ENCODE data around the gene SLC22A7. TPM values are rescaled to one million over a fixed set of nuclear protein-coding genes. Genes with fewer than 3 reads are reported as not detected.

SLC22A7 gene
- total RNA-seq, 1 donor from 2014 or later = not detected

DNA sequence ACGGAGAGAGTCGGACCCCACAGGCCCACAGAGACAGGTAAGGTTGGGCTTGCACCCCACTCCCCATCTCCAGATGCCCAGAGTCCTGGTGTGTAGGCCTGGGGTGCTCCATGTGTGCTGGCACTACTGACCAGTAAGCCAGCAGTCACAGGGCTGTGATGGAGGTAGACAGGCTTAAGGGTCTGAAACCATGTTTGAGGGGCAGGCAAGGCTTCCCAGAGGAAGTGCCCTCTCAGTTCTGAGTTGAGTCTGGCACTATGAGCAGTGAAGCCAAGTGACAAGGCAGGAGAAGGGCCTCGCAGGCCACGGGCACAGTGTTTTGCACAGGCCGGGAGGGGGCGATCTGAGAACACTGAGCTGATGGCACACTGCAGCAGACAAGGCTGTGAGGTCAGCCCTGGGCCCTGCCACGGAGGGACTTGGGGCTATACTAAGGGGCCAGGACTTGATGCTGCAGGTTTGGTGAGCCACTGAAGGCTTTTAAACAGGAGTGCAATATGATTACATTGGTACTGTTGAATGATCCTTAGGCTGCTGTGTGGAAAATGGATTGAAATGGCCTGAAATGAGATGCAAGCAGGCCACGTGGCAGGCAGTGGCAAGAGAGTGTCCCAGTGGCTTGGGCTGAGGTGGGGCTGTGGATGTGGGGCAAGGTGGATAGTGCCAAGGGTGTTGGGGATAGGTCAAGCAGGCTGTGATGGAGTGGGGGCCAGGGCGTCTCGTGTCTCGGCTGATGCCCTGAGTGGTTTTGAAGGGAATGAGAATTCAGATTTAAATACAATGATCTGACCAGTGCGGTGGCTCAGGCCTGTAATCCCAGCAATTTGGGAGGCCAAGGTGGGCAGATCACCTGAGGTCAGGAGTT lies 34.5 kb upstream of the SLC22A7 start:
- TF ChIP-seq CTCF (conservative IDR thresholded peaks at IDR 0.05) = peak; percentile 84
- Mint-ChIP-seq H3K27me3 (peaks cover 12% of the 10 kb centered on the region), H3K4me1 (ENCODE audit: unreplicated experiment) (peaks cover 35% of the 10 kb centered on the region), H3K9me3 (no peaks in the 10 kb centered on the region), H3K4me3 (no peak overlapping the region), H3K36me3 (no peaks in the 10 kb centered on the region), H3K27ac (peak overlapping the region; percentile 49)
- no peak for DNase-seq (ENCODE audit: extremely low spot score, unreplicated experiment)

DNA sequence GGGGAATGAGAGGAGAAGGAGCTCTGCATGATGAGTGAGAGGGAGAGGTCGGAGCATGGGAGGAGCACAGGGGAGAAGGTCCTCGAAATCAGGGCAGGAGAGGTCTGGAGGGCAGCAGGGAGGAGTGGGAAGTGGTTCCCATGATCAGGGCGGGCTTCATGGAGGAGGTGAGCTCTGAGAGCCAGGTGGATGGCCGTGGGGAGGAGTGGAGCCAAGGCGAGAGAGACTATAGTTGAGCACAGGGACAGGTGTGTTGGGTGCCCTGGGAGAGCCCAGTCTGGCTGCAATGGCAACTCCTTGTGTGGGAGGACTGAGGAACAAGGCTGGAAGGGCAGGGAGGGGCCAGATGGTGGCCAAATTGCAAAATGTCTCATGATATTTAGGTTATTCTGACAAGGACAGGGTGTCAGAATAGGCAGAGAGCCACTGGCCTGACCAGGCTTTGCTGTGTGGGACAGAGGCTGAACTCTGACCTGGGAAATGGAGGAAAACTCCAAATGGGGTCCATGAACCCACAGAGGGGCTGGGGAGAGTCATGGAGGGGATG lies 33.4 kb upstream of the SLC22A7 start:
- H3K27ac Mint-ChIP-seq = no peak overlapping the region

GRCh38 chr6:43265564-43265963 lies 32.5 kb upstream of the SLC22A7 start:
- no peaks in the 10 kb centered on the region for H3K36me3 Mint-ChIP-seq
- TF ChIP-seq CTCF (conservative IDR thresholded peaks at IDR 0.05) = no peak
- no peak overlapping the region for H3K4me3 Mint-ChIP-seq
- peaks cover 47% of the 10 kb centered on the region for H3K4me1 Mint-ChIP-seq (ENCODE audit: unreplicated experiment)
- DNase-seq (ENCODE audit: extremely low spot score, unreplicated experiment) = no peak
- peaks cover 18% of the 10 kb centered on the region for H3K27me3 Mint-ChIP-seq
- H3K27ac Mint-ChIP-seq = no peak overlapping the region
- no peaks in the 10 kb centered on the region for H3K9me3 Mint-ChIP-seq

More for the DNA sequence above, 33.4 kb upstream of the SLC22A7 start:
- Mint-ChIP-seq H3K4me1 (ENCODE audit: unreplicated experiment) (peaks cover 42% of the 10 kb centered on the region), H3K9me3 (no peaks in the 10 kb centered on the region), H3K27me3 (peaks cover 12% of the 10 kb centered on the region), H3K4me3 (no peak overlapping the region), H3K36me3 (no peaks in the 10 kb centered on the region)
- no peak for TF ChIP-seq CTCF (conservative IDR thresholded peaks at IDR 0.05)
- no peak for DNase-seq (ENCODE audit: extremely low spot score, unreplicated experiment)

GRCh38 chr6:43267619-43268354 lies 30.3 kb upstream of the SLC22A7 start:
- peak overlapping the region; percentile 15 for H3K4me3 Mint-ChIP-seq
- peaks cover 43% of the 10 kb centered on the region for H3K4me1 Mint-ChIP-seq (ENCODE audit: unreplicated experiment)
- H3K27me3 Mint-ChIP-seq = peaks cover 33% of the 10 kb centered on the region
- TF ChIP-seq CTCF (conservative IDR thresholded peaks at IDR 0.05) = no peak
- H3K36me3 Mint-ChIP-seq = no peaks in the 10 kb centered on the region
- H3K9me3 Mint-ChIP-seq = no peaks in the 10 kb centered on the region
- H3K27ac Mint-ChIP-seq = peak overlapping the region; percentile 48
- DNase-seq (ENCODE audit: extremely low spot score, unreplicated experiment) = no peak

GRCh38 chr6:43268355-43268700 lies 29.7 kb upstream of the SLC22A7 start:
- H3K4me1 Mint-ChIP-seq (ENCODE audit: unreplicated experiment) = peaks cover 43% of the 10 kb centered on the region
- H3K4me3 Mint-ChIP-seq = no peak overlapping the region
- H3K27me3 Mint-ChIP-seq = peaks cover 38% of the 10 kb centered on the region
- no peak for TF ChIP-seq CTCF (conservative IDR thresholded peaks at IDR 0.05)
- DNase-seq (ENCODE audit: extremely low spot score, unreplicated experiment) = no peak
- no peaks in the 10 kb centered on the region for H3K36me3 Mint-ChIP-seq
- H3K9me3 Mint-ChIP-seq = no peaks in the 10 kb centered on the region
- H3K27ac Mint-ChIP-seq = no peak overlapping the region

Measured in type B pancreatic cell (in vitro differentiated cells).